IMR-90 (cell line): ENCODE data around the gene INPP4A. TPM values are rescaled to one million over a fixed set of nuclear protein-coding genes. Genes with fewer than 3 reads are reported as not detected.

Experiments used
- ATAC-seq: fragments of 200-7000 bp; cut with Tn5 transposase; 2 replicates; pipeline ENCODE4 v1.9.1; 2020; ENCODE audit warnings: low read depth, mild to moderate bottlenecking, moderate library complexity
- BruUV-seq: library from RNA; stranded (reverse); fragments of 400-500 nt; replicated peaks from 2 replicates; lab custom pipeline; 2021; lab: Mats Ljungman, UMichigan
- CTCF ChIA-PET: fragments of 300-600 bp; formaldehyde crosslinking; extraction: SDS; loops from one replicate; lab custom pipeline; 2021; ENCODE audit warnings: antibody characterized with exemption; lab: Yijun Ruan, JAX
- POLR2A ChIA-PET: fragments of 300-600 bp; sonication (Branson Sonifier 250); formaldehyde crosslinking; loops from one replicate; lab custom pipeline; 2022; ENCODE audit warnings: antibody characterized with exemption; ENCODE audit not compliant: unreplicated experiment; lab: Charles Lee
- DNase-seq: peaks from one replicate; pipeline ENCODE4 v3.0.0; 2013
- H2AFZ ChIP-seq: replicated peaks from 2 replicates; pipeline ENCODE3; 2013; ENCODE audit warnings: low read length, mild to moderate bottlenecking; ENCODE audit not compliant: poor library complexity
- H2AK5ac ChIP-seq: 2 replicates; pipeline ENCODE4 v1.6.1; 2013; ENCODE audit warnings: low read depth, low read length, inconsistent platforms
- H2AK9ac ChIP-seq: replicated peaks from 2 replicates; pipeline ENCODE3; 2013; ENCODE audit warnings: mild to moderate bottlenecking, low read depth, low read length, moderate library complexity; ENCODE audit not compliant: poor library complexity
- H2BK120ac ChIP-seq: 2 replicates; pipeline ENCODE4 v1.6.1; 2013; ENCODE audit warnings: low read depth, low read length, inconsistent platforms
- H2BK15ac ChIP-seq: 3 replicates; pipeline ENCODE4 v1.6.1; 2013; ENCODE audit warnings: low read depth, low read length, inconsistent platforms
- H2BK20ac ChIP-seq: 2 replicates; pipeline ENCODE4 v1.6.1; 2013; ENCODE audit warnings: low read depth, mild to moderate bottlenecking, inconsistent platforms, low read length, moderate library complexity
- H2BK5ac ChIP-seq: 2 replicates; pipeline ENCODE4 v1.6.1; 2013; ENCODE audit warnings: mild to moderate bottlenecking, low read depth, low read length, inconsistent platforms; ENCODE audit not compliant: poor library complexity, severe bottlenecking
- H3K14ac ChIP-seq: replicated peaks from 2 replicates; pipeline ENCODE4 v1.6.1; 2013; ENCODE audit warnings: low read depth, low read length, inconsistent platforms
- H3K18ac ChIP-seq: 2 replicates; pipeline ENCODE4 v1.6.1; 2013; ENCODE audit warnings: low read depth, low read length, control low read depth
- H3K23ac ChIP-seq: 2 replicates; pipeline ENCODE4 v1.6.1; 2013; ENCODE audit warnings: low read depth, low read length, inconsistent platforms
- H3K27ac ChIP-seq: 2 replicates; pipeline ENCODE4 v1.5.1; 2013; ENCODE audit warnings: mild to moderate bottlenecking, control low read depth, low read length; ENCODE audit not compliant: insufficient read depth
- H3K27me3 ChIP-seq: 2 replicates; pipeline ENCODE4 v1.6.1; 2013; ENCODE audit warnings: low read length; ENCODE audit not compliant: control insufficient read depth, insufficient read depth
- H3K36me3 ChIP-seq: 2 replicates; pipeline ENCODE4 v1.6.1; 2013; ENCODE audit warnings: low read length, mixed read lengths; ENCODE audit not compliant: control insufficient read depth, insufficient read depth
- H3K4ac ChIP-seq: 2 replicates; pipeline ENCODE4 v1.6.1; 2013; ENCODE audit warnings: low read depth, low read length, inconsistent platforms
- H3K4me1 ChIP-seq: 2 replicates; pipeline ENCODE4 v1.6.1; 2013; ENCODE audit warnings: low read length, mixed read lengths; ENCODE audit not compliant: control insufficient read depth, insufficient read depth
- H3K4me2 ChIP-seq: 2 replicates; pipeline ENCODE4 v1.6.1; 2013; ENCODE audit warnings: low read depth, mild to moderate bottlenecking, control low read depth, low read length, moderate library complexity
- H3K4me3 ChIP-seq: 2 replicates; pipeline ENCODE4 v1.5.1; 2013; ENCODE audit warnings: low read depth, mild to moderate bottlenecking, control low read depth, low read length, moderate library complexity; ENCODE audit not compliant: insufficient read depth
- H3K56ac ChIP-seq: 2 replicates; pipeline ENCODE4 v1.6.1; 2013; ENCODE audit warnings: low read length, inconsistent platforms; ENCODE audit not compliant: insufficient read depth; ENCODE audit errors: extremely low read depth
- H3K79me1 ChIP-seq, 2 experiments: 2 replicates each; pipeline ENCODE4 v1.6.1; 2013; ENCODE audit warnings: low read length in 2 of 2, inconsistent platforms in 1 of 2, low read depth in 1 of 2
- H3K9ac ChIP-seq: 2 replicates; pipeline ENCODE4 v1.6.1; 2013; ENCODE audit warnings: low read depth, low read length, control low read depth
- H3K9me1 ChIP-seq: 2 replicates; pipeline ENCODE4 v1.6.1; 2013; ENCODE audit warnings: low read length, inconsistent platforms; ENCODE audit not compliant: insufficient read depth
- H3K9me3 ChIP-seq: 2 replicates; pipeline ENCODE4 v1.6.1; 2013; ENCODE audit warnings: low read length; ENCODE audit not compliant: control insufficient read depth, insufficient read depth
- H4K20me1 ChIP-seq: 2 replicates; pipeline ENCODE4 v1.6.1; 2013; ENCODE audit warnings: low read length, inconsistent platforms; ENCODE audit not compliant: insufficient read depth
- H4K5ac ChIP-seq: 2 replicates; pipeline ENCODE4 v1.6.1; 2013; ENCODE audit warnings: mild to moderate bottlenecking, low read depth, low read length, control low read depth
- H4K8ac ChIP-seq, 2 experiments: 2 replicates each; pipeline ENCODE4 v1.6.1; 2013; ENCODE audit warnings: low read depth in 2 of 2, low read length in 2 of 2, control low read depth in 1 of 2, inconsistent platforms in 1 of 2
- H4K91ac ChIP-seq: 2 replicates; pipeline ENCODE4 v1.6.1; 2013; ENCODE audit warnings: low read depth, low read length, inconsistent platforms; ENCODE audit not compliant: insufficient read depth
- BHLHE40 ChIP-seq: fragments of 150-350 bp; IDR thresholded peaks from 2 replicates; pipeline ENCODE4 v1.6.1; 2016; ENCODE audit warnings: mild to moderate bottlenecking, low read depth, low read length
- CEBPB ChIP-seq: IDR thresholded peaks from 2 replicates; pipeline ENCODE4 v1.6.1; 2012; ENCODE audit warnings: low read depth, low read length, improper control_type of control experiment
- CHD1 ChIP-seq: IDR thresholded peaks from 2 replicates; pipeline ENCODE4 v1.6.1; 2012; ENCODE audit warnings: low read depth, low read length, improper control_type of control experiment
- CTCF ChIP-seq: conservative IDR thresholded peaks from 2 replicates; pipeline ENCODE4 v1.5.1; 2012; ENCODE audit warnings: mild to moderate bottlenecking, low read depth, low read length, improper control_type of control experiment
- FOS ChIP-seq: fragments of 150-350 bp; IDR thresholded peaks from 2 replicates; pipeline ENCODE4 v1.6.1; 2016; ENCODE audit warnings: low read depth, low read length
- MAFK ChIP-seq: IDR thresholded peaks from 2 replicates; pipeline ENCODE4 v1.6.1; 2012; ENCODE audit warnings: low read depth, low read length, improper control_type of control experiment
- MAZ ChIP-seq: IDR thresholded peaks from 2 replicates; pipeline ENCODE4 v1.6.1; 2012; ENCODE audit warnings: low read depth, mild to moderate bottlenecking, low read length, improper control_type of control experiment, moderate library complexity, borderline replicate concordance
- MXI1 ChIP-seq: IDR thresholded peaks from 2 replicates; pipeline ENCODE4 v1.6.1; 2012; ENCODE audit warnings: low read depth, mild to moderate bottlenecking, low read length, moderate library complexity, borderline replicate concordance
- NFE2L2 ChIP-seq: fragments of 150-350 bp; IDR thresholded peaks from 2 replicates; pipeline ENCODE4 v1.6.1; 2016; ENCODE audit warnings: low read depth, mild to moderate bottlenecking, low read length
- RAD21 ChIP-seq: IDR thresholded peaks from 2 replicates; pipeline ENCODE4 v1.6.1; 2012; ENCODE audit warnings: low read length, improper control_type of control experiment
- RCOR1 ChIP-seq: IDR thresholded peaks from 2 replicates; pipeline ENCODE4 v1.6.1; 2012; ENCODE audit warnings: mild to moderate bottlenecking, low read length, improper control_type of control experiment; ENCODE audit not compliant: insufficient replicate concordance
- RFX5 ChIP-seq: IDR thresholded peaks from 2 replicates; pipeline ENCODE4 v1.8.0; 2012; ENCODE audit warnings: low read depth, mild to moderate bottlenecking, low read length, moderate library complexity
- SMC3 ChIP-seq: fragments of 150-350 bp; IDR thresholded peaks from 2 replicates; pipeline ENCODE4 v1.6.1; 2016; ENCODE audit warnings: low read depth, mild to moderate bottlenecking, antibody characterized with exemption, low read length, moderate library complexity
- WGBS, 2 experiments: methylation state at CpG; one replicate each; pipeline versions ENCODE4 v1.1.5 to v1.1.7; 2013; ENCODE audit warnings: missing lambda C conversion rate in 2 of 2; ENCODE audit not compliant: insufficient read length in 1 of 2; ENCODE audit errors: extremely low coverage in 2 of 2; 5-methylcytosine and 5-hydroxymethylcytosine counted together
- dilution Hi-C: fragments of 300-500 bp; cut with HindIII; formaldehyde crosslinking; loops from one replicate; pipeline ENCODE4 v1.14.3; 2018; ENCODE audit warnings: low sequenced_read_pairs; ENCODE audit not compliant: unreplicated experiment
- in situ Hi-C: fragments of 300-500 bp; cut with MboI; formaldehyde crosslinking; loops from 3 replicates; pipeline ENCODE4 v1.14.3; 2019; ENCODE audit warnings: low sequenced_read_pairs, inconsistent platforms, mixed read lengths
- intact Hi-C: fragments of 100-400 bp; cut with micrococcal nuclease; formaldehyde crosslinking; loops from 2 replicates; pipeline ENCODE4 v1.10.0; 2022
- polyA plus RNA-seq, 3 experiments: library from polyadenylated mRNA; depleted of rRNA; stranded (reverse); fragments of >200 nt; gene quantifications; 2 replicates each; pipeline ENCODE4 v1.2.3, GENCODE V29; 2012; ENCODE audit warnings: low replicate concordance in 1 of 3
- total RNA-seq: library from RNA; depleted of rRNA; stranded (reverse); fragments of >200 nt; gene quantifications from 2 replicates; pipeline ENCODE4 v1.2.3, GENCODE V29; 2012
- TF ChIP-seq, protein P1 (sequence below): fragments of 150-350 bp; IDR thresholded peaks from 2 replicates; pipeline ENCODE4 v1.6.1; 2017; ENCODE audit warnings: mild to moderate bottlenecking, antibody characterized with exemption, low read length, low read depth

The INPP4A gene
- total and polyA plus RNA-seq, 2 of the 4 experiments (the other 2 are of a cell fraction), result 14.5 to 27.1 TPM

DNA sequence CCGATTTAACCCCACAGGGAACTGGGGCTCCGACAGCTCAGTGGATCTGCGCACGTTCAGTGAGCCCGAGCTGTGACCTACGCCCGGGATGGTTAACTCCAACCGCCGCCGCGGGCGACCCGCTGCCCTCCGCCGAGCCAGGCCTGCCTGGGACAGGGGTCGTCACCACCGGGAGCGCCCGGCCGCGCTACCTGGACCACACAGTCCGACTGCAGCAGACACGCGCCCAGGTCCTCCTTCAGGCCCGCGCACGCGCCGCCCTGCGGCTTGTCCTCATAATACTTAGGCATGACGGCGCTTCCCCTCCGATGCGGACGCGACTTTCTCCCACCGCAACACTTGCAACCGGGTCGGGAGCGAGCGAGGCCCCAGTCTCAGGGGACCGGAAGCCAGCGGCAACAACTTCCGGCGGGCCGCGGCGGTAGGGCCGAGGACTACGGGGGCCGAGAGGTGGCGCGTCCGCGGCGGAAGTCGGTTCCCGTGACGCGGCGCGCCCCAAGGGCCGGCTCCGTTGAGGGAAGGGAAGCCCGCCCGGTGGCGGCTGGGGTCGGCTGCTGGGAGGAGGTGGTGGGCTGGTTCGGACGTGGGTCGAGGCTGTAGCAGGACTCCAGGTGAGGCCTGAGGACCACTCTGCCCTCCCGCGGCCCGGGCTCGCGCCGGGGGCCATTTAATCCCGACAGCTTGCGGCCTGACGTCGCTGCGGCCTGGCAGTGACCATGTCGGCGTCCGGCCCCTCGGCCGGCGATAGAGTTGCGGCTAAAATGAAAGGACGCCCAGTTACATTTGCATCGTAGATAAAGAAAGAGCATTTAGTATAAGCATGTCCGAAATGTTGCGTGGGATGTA is 163.7 kb downstream of the INPP4A start, which contains the start of the genes COA5 and UNC50:
COA5 (minus strand) TSS at position 397 of the 846 bp plus-strand sequence; CDS start at position 290, 107 bp downstream.
UNC50 (plus strand) TSS at position 474 of the 846 bp plus-strand sequence. CDS start 1,171 bp downstream, outside the sequence.
- BruUV-seq, result no TSS peak
- Histone ChIP-seq H4K8ac (peak within 1 kb of the TSS; percentile 84 to 99), H2BK20ac (no peak within 1 kb of the TSS), H3K4me3 (peak within 1 kb of the TSS; percentile 93), H3K14ac (peak within 1 kb of the TSS; percentile 99), H4K20me1 (peaks cover 8% of the 10 kb centered on the region; the same call in 1 of the 2 replicates), H3K4me1 (peaks cover 12% of the 10 kb centered on the region), H3K27ac (peak within 1 kb of the TSS; percentile 96), H3K27me3 (no peaks in the 10 kb centered on the region), H3K9ac (peak within 1 kb of the TSS; percentile 96), H3K9me1 (peaks cover 6% of the 10 kb centered on the region; the same call in 1 of the 2 replicates), H4K5ac (peak within 1 kb of the TSS; percentile 90), H2BK15ac (no peak within 1 kb of the TSS), H2AFZ (peak within 1 kb of the TSS; percentile 100), H3K56ac (peak within 1 kb of the TSS; percentile 86), H4K91ac (peak within 1 kb of the TSS; percentile 95), H2AK9ac (peak within 1 kb of the TSS; percentile 97), H2BK5ac (peak within 1 kb of the TSS; percentile 82), H3K4me2 (peak within 1 kb of the TSS; percentile 95), H3K9me3 (no peaks in the 10 kb centered on the region), H3K79me1 (peaks cover 55 to 68% of the 10 kb centered on the region in 2 experiments), H3K36me3 (peaks cover 12% of the 10 kb centered on the region), H3K4ac (peak within 1 kb of the TSS; percentile 91), H3K18ac (peak within 1 kb of the TSS; percentile 59), H3K23ac (peak within 1 kb of the TSS; percentile 98), H2BK120ac (peak within 1 kb of the TSS; percentile 41), H2AK5ac (peak within 1 kb of the TSS; percentile 78)
- ATAC-seq, result peak; percentile 91
- peak; percentile 91 for DNase-seq
- CTCF ChIA-PET, result interaction anchor here (0.6 kb wide), 1 partner anchor 174 kb away, joined by 3 read pairs; no protein-coding TSS in a partner anchor
- WGBS, 2 experiments, result 0% methylated on average over 26 of the region's 93 CpGs; no CpG with 5 or more reads in 1 of the 2 experiments
- dilution Hi-C loops, result no loop called here
- intact Hi-C loops, result loop anchor here (2.0 to 10.0 kb wide), 2 partner anchors 164 to 196 kb away; partner anchors contain the start of gene INPP4A
- in situ Hi-C loops, result no loop called here
- POLR2A ChIA-PET, result no interaction called here
- TF ChIP-seq CHD1, result no peak; the same call in 1 of the 2 replicates
- peak; percentile 11 for TF ChIP-seq RCOR1
- TF ChIP-seq MAZ, result 0 out of 2 replicates have a peak, but pooled peaks have one; percentile 56
- TF ChIP-seq RAD21, result no peak
- no peak for TF ChIP-seq CEBPB
- 0 out of 2 replicates have a peak, but pooled peaks have one; percentile 32 for TF ChIP-seq MXI1
- TF ChIP-seq NFE2L2, result peak; percentile 36; the same call in 1 of the 2 replicates
- TF ChIP-seq RFX5, result no peak
- no peak for TF ChIP-seq FOS
- TF ChIP-seq MAFK, result no peak
- TF ChIP-seq BHLHE40, result no peak; the same call in 1 of the 2 replicates
- 0 out of 2 replicates have a peak, but pooled peaks have one; percentile 5 for TF ChIP-seq CTCF
- TF ChIP-seq, protein P1, sequence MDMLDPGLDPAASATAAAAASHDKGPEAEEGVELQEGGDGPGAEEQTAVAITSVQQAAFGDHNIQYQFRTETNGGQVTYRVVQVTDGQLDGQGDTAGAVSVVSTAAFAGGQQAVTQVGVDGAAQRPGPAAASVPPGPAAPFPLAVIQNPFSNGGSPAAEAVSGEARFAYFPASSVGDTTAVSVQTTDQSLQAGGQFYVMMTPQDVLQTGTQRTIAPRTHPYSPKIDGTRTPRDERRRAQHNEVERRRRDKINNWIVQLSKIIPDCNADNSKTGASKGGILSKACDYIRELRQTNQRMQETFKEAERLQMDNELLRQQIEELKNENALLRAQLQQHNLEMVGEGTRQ, result no peak
- no peak for TF ChIP-seq SMC3
